Measurements from ENCODE around the gene DYRK1B. TPM values are rescaled to one million over a fixed set of nuclear protein-coding genes. Genes with fewer than 3 reads are reported as not detected.

DYRK1B gene
- total RNA-seq, 1 experiment from 2014 or later, result 11.8 TPM

- Mint-ChIP-seq H3K4me3 (ENCODE audit: unreplicated experiment) (no peak overlapping the region), H3K4me1 (ENCODE audit: insufficient read depth, unreplicated experiment) (no peaks in the 10 kb centered on the region), H3K27ac (ENCODE audit: low read depth, unreplicated experiment) (no peak overlapping the region), H3K9me3 (ENCODE audit: unreplicated experiment) (no peaks in the 10 kb centered on the region), H3K36me3 (ENCODE audit: insufficient read depth, unreplicated experiment) (no peaks in the 10 kb centered on the region), H3K27me3 (ENCODE audit: insufficient read depth, unreplicated experiment) (peaks cover 14% of the 10 kb centered on the region)
- intact Hi-C loops (cut with micrococcal nuclease), result no loop called here
- CTCF ChIA-PET, result no interaction called here
- DNase-seq (ENCODE audit: unreplicated experiment), result no peak
- TF ChIP-seq, protein P1, sequence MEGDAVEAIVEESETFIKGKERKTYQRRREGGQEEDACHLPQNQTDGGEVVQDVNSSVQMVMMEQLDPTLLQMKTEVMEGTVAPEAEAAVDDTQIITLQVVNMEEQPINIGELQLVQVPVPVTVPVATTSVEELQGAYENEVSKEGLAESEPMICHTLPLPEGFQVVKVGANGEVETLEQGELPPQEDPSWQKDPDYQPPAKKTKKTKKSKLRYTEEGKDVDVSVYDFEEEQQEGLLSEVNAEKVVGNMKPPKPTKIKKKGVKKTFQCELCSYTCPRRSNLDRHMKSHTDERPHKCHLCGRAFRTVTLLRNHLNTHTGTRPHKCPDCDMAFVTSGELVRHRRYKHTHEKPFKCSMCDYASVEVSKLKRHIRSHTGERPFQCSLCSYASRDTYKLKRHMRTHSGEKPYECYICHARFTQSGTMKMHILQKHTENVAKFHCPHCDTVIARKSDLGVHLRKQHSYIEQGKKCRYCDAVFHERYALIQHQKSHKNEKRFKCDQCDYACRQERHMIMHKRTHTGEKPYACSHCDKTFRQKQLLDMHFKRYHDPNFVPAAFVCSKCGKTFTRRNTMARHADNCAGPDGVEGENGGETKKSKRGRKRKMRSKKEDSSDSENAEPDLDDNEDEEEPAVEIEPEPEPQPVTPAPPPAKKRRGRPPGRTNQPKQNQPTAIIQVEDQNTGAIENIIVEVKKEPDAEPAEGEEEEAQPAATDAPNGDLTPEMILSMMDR (IDR thresholded peaks at IDR 0.05; ENCODE audit: unreplicated experiment), result no peak
- POLR2A ChIA-PET, result no interaction called here
- BruUV-seq (replicated peaks), result no TSS peak
These were observed 30.2 kb upstream of the DYRK1B start for GRCh38 chr19:39864118-39864517.

DNA sequence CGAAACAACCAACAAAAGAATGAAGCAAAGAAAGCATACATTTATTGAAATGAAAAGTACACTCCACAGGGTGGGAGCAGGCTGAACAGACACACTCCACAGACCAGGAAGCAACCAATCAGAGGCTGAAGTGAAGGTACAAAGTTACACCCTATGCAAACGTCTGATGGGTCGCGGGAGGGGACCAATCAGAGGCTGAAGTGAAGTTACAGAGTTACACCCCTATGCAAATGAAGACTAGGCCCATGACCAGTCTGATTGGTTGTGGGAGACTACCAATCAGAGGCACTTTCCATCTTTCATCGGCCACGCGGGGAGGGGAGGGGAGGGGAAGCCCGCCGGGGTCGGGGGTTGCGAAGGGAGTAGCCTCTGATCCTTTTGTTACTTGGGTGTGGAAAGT lies 24.6 kb upstream of the DYRK1B start:
- H3K36me3 Mint-ChIP-seq (ENCODE audit: insufficient read depth, unreplicated experiment), result no peaks in the 10 kb centered on the region
- no peak overlapping the region for H3K4me3 Mint-ChIP-seq (ENCODE audit: unreplicated experiment)
- ChIA-PET CTCF (no interaction called here), POLR2A (no interaction called here)
- DNase-seq (ENCODE audit: unreplicated experiment), result no peak
- no peaks in the 10 kb centered on the region for H3K4me1 Mint-ChIP-seq (ENCODE audit: insufficient read depth, unreplicated experiment)
- intact Hi-C loops (cut with micrococcal nuclease), result no loop called here
- TF ChIP-seq, protein P1 (IDR thresholded peaks at IDR 0.05; ENCODE audit: unreplicated experiment), result no peak
- no peaks in the 10 kb centered on the region for H3K9me3 Mint-ChIP-seq (ENCODE audit: unreplicated experiment)
- H3K27ac Mint-ChIP-seq (ENCODE audit: low read depth, unreplicated experiment), result no peak overlapping the region
- BruUV-seq (replicated peaks), result no TSS peak
- H3K27me3 Mint-ChIP-seq (ENCODE audit: insufficient read depth, unreplicated experiment), result peaks cover 24% of the 10 kb centered on the region

DNA sequence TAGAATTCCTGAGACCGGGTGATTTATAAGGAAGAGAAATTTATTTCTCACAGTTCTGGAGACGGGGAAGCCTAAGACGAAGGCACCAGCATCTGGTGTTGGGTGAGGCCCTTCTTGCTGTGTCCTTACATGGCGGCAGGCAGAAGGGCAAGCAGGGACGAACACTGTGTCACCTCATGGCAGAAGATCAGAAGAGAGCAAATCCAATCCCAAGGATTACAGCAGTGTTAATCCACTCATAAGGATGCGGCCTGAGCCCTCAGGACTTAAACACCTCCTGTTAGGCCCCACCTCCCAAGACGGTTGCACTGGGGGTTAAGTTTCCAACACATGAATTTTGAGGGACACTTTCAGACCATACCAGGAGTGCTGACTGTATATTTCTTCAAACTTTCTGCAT lies 18.9 kb upstream of the DYRK1B start:
- no peaks in the 10 kb centered on the region for H3K36me3 Mint-ChIP-seq (ENCODE audit: insufficient read depth, unreplicated experiment)
- ChIA-PET POLR2A (no interaction called here), CTCF (no interaction called here)
- peaks cover 14% of the 10 kb centered on the region for H3K27me3 Mint-ChIP-seq (ENCODE audit: insufficient read depth, unreplicated experiment)
- no TSS peak for BruUV-seq (replicated peaks)
- H3K4me3 Mint-ChIP-seq (ENCODE audit: unreplicated experiment), result no peak overlapping the region
- no peak for DNase-seq (ENCODE audit: unreplicated experiment)
- intact Hi-C loops (cut with micrococcal nuclease), result no loop called here
- no peak overlapping the region for H3K27ac Mint-ChIP-seq (ENCODE audit: low read depth, unreplicated experiment)
- no peaks in the 10 kb centered on the region for H3K4me1 Mint-ChIP-seq (ENCODE audit: insufficient read depth, unreplicated experiment)
- H3K9me3 Mint-ChIP-seq (ENCODE audit: unreplicated experiment), result no peaks in the 10 kb centered on the region
- TF ChIP-seq, protein P1 (IDR thresholded peaks at IDR 0.05; ENCODE audit: unreplicated experiment), result no peak

GRCh38 chr19:39850892-39851291 lies 16.9 kb upstream of the DYRK1B start:
- Mint-ChIP-seq H3K4me1 (ENCODE audit: insufficient read depth, unreplicated experiment) (peaks cover 8% of the 10 kb centered on the region), H3K27ac (ENCODE audit: low read depth, unreplicated experiment) (no peak overlapping the region), H3K36me3 (ENCODE audit: insufficient read depth, unreplicated experiment) (peaks cover 3% of the 10 kb centered on the region), H3K4me3 (ENCODE audit: unreplicated experiment) (no peak overlapping the region), H3K27me3 (ENCODE audit: insufficient read depth, unreplicated experiment) (peaks cover 14% of the 10 kb centered on the region), H3K9me3 (ENCODE audit: unreplicated experiment) (no peaks in the 10 kb centered on the region)
- CTCF ChIA-PET, result interaction anchor here (0.6 to 0.8 kb wide), 2 partner anchors 37 to 119 kb away, joined by 3 to 7 read pairs; no protein-coding TSS in a partner anchor
- intact Hi-C loops (cut with micrococcal nuclease), result no loop called here
- TF ChIP-seq, protein P1 (IDR thresholded peaks at IDR 0.05; ENCODE audit: unreplicated experiment), result no peak
- POLR2A ChIA-PET, result no interaction called here
- DNase-seq (ENCODE audit: unreplicated experiment), result no peak
- BruUV-seq (replicated peaks), result no TSS peak

All from MCF 10A (cell line).